SHP77 treated with DMSO at 0.1 percent for 48 hours (cell line): ENCODE data around the gene ITGA2.

Experiments used
- DNase-seq: peaks from one replicate; lab custom pipeline; 2025; lab: John Stamatoyannopoulos, UW

The ITGA2 gene

DNA sequence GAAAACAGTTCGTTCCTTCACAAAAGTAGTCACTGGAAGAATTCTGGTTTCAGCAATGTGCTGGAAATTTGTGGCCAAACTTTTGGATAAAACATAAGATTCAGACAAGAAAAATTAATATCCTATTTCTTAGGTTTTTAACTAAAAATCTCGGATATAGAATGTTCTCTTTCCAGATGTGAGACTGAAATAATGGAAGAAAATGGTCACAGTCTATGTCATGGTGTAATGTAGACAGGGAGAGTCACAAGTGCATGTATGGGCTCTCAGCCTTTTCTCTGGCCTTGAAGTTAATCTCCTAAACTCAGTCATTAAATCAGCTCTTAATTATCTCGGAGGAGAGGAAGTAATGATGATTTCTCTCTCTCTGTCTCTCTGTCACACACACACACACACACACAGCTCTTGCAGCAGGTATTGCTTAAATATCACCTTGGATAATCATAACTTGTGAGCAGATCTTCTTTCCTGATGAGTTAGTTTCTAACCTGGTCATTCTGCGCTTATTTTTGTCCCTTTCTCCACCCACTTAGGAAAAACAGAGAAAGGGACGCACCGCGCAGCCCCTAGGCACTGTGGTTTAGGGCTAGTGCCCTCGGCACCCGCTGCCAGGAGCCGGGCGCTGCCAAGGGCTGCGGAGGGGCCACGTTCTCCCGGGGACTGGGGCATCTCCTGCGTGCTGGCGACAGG lies 672 bp upstream of the ITGA2 start:
- no peak for DNase-seq

DNA sequence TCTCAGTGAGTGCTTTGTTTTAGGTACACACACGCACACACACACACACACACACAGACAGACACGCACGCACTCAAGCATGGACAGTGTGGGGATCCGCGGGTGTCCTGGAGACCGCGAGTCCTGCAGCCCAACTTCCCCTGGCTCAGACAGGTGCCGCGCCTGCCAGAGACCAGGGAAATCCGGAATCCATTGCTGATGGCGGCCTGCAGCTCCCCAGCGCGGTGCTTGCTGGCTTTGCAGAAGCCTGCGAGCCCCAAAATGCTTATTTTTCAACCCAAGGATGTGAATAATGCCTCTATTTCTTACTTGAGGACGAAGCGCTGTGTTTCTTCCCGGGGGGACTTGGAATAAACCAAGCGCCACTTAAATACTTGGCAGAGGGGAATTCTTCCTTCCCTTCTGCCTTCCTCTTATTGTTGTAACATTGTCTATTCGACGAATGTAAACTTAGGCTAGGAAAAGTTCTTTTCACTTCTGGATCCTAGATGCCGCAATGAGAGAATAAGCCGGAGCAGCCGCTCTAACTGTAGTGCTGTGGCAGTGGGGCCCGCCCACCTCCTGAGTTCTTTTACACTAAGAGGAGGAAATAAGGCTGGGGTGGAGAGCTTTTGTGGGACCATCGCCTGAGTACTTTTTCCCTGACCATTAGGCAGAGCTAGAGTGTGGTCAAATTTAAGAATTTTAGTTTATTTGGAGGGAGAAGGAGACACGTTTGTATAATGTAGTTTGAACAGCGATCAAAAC lies 802 bp downstream of the ITGA2 start:
- DNase-seq: no peak

DNA sequence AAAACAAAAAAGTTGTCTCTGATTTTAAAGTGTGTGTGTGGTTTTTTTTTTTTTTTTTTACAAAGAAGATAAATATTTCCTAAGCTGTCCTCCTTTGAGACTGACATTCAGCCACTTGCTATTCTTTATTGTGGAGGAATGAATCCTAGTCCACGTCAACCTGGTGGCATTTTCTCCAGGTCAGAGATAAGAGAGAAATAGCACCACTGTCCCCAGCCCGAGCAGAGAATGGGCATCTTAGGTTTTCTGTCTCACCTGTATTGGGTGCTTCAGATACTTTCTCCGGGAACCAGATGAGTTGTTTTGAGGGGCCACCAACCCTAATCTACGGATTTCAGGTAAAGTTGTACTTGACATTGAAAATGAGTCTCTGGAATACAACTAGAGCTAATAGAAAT lies 1.4 kb downstream of the ITGA2 start:
- no peak for DNase-seq

DNA sequence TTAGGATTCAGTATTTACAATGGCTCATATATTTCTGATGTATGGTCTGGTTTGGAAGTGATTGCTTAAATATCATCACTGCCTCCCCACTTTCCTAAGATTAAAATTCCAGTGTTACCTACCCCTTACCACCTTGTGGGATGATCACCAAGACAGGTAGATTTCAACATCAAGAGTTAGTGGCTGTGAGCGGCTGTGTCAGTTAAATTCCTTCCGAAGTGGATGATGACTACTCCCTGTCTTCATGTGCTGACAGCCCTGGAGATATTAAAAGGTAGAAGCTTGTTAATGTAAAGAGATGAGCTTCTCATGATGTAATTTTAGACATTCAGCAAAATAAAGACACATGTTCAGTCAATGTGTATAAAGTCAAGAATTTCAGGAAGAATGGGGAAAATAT lies 4.2 kb downstream of the ITGA2 start:
- DNase-seq: no peak

DNA sequence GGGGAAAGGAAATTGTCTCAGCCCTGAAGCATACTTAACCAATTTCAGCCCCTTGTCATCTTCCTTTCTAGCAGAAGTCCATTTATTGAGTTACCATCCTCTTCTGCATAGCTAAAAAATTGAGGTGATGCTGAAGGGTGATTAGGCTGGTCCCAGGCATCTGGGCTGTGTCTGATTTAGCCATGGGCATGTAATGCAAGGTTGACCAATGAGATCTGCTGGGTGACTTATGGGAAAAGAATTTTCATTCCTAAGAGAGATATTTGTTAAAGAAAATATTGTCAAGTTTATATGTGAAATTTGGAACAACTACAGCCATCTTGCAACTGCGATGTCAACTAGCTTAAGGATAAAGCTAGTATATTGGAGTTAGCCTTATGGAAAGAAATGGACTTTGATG lies 5.1 kb downstream of the ITGA2 start:
- DNase-seq: no peak

- DNase-seq: no peak
Measured at GRCh38 chr5:52995095-52995494, 5.9 kb downstream of the ITGA2 start.

DNA sequence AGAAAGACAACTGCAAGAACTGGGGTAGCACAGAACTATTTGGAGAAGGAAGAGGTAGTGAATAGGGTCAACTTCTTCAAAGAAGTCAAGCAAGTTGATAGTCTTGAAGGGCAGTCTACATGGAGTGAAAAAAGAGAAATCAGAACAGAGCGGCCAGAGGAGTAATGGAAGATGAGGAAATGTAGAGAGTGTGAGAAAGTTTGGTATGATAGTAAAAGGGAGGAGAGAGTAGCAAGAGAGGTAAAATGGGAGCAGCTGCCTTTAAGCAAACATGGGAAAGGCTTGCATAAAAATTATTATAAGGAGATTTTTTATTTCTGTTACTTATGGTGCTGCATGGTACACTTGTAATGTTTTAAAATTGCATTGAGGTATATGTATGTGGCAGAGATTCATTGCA lies 6.8 kb downstream of the ITGA2 start:
- no peak for DNase-seq

- DNase-seq: no peak
Measured at GRCh38 chr5:52996979-52997378, 7.8 kb downstream of the ITGA2 start.

DNA sequence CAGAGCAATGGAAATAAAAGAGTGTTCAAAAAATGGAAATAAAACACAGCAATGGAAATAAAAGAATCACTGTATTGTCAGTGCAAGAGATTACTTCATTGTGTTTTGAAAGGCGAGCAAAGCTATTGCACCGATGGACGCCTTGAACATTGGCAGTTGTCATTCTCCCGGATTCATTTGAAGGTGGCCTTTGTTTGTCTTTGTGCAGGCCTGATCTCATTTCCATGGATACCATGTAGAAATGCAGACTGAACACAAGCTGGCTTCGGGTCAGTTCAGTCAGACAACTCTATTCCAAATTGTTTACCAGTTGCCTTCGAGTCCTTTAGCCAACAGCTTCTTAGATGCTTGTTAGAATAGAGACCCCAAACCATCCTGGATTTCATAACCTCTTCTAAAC lies 8.3 kb downstream of the ITGA2 start:
- DNase-seq: no peak

DNA sequence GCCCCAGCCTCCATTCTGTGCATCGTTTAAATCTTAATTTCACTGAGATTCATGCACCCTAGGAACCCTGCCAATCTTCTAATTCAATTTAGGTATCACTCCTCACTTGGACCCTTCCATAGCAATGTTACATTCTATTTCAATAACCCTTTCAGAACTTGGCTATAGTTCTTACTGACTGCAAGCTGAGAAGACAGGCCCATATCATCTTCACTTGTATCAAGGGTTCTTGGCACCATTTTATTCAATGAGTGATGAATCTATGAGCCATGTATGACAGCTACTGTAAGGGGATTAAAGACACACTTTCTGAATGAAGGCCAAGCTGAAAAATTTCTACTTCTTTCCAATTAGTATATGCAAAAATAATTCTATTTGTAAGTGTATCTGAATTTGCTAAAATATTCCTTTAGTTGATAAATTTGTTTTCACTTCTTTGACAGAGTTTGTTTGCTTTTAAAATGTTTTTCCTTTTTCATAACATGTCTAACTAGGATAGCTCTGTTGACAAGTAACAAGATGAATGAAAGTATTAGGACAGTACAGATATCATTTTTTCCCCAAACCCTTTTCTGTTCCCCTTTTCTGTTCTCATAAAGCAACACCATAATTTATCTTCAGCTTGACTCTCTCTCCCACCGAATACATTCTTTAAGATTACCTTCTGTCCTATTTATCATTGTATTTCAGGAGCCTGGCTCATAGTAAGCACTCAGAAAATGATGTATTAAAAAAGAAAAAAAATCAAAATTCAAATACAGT lies 9.6 kb downstream of the ITGA2 start:
- DNase-seq: no peak

DNA sequence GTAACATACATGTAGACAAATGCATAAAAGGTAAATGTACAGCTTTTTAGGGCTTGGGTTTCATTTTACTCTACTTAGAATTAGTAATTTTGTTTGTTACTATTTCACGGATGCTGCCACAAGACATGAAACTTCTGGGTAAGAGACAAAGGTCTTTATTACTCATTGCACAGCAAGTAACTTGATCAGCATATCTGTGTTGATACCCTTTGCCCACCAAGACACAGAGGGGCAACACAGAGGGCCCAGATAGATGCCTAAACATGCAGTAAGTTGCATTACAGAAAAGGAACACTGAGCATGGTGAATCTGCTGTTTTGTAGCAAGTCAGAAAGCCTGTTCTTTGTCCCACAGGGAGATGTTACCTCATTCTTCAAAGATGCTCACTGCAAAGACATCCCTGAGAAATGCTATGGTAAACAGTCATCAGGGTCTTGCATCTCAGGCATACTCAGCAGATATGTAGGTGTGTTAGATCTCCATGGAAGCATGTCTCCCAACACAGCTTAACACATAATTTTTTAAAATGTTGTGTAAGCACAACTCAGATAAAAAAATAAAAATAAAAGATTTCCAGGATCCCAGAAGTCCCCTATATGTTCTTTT lies 10.3 kb downstream of the ITGA2 start:
- DNase-seq: no peak

GRCh38 chr5:53001541-53001940 lies 12.4 kb downstream of the ITGA2 start:
- DNase-seq: no peak

DNA sequence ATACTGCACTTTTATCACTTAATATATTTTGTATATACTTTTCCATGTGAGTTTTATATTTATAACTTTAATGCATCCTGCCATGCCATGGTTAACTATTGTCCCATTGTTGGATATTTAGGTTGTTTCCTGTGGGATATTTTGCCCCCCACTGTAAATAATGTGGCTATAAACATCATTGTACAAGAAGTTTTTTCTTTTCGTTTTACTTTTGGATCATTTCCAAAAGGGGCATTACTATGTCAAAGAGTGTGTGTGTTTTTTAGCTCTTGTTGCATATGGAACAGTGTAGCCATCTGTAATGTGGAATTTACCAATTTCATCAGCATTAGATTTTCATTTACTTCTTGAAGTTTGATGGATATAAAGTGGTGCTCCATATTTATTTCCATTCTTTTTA lies 13.3 kb downstream of the ITGA2 start:
- no peak for DNase-seq

- DNase-seq: no peak
Measured at GRCh38 chr5:53003144-53003543, 14.0 kb downstream of the ITGA2 start.

- DNase-seq: no peak
Measured at GRCh38 chr5:53006911-53007890, 18.0 kb downstream of the ITGA2 start.

- no peak for DNase-seq
Measured at GRCh38 chr5:53008751-53009150, 19.6 kb downstream of the ITGA2 start.

DNA sequence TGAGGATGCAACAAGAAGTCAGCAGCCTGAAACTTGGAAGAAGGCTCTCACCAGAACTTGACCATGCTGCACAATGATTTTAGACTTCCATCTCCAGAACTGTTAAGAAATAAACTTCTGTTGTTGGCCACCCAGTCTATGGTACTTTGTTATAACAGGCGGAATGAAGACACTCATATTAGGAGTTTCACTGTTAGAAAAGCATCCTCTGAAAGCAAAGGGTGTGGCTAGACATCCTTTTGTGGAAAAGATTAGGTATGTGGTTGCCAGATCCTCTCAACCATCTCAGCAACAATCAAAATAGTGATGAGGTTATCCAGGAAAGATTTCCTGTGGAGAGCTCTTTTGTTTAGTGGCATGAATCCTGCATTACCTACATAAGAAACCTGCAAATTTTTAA lies 20.7 kb downstream of the ITGA2 start:
- DNase-seq: no peak

DNA sequence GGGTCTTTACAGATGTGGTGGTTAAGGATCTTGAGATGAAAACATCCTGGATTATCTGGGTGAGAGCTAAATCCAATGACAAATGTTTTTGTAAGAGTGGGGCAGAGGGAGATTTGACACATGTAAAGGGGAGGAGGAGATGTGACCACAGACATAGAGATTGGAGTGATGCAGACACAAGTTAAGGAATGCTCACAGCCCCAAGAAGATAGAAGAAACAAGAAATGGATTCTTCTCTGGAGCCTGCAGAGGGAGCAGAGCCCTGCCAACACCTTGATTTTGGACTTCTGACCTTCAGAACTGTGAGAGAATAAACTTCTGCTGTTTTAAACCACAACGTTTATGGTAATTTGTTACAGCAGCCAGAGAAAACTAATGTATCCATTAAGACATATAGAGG lies 21.7 kb downstream of the ITGA2 start:
- DNase-seq: no peak

- DNase-seq: no peak
Measured at GRCh38 chr5:53011233-53011632, 22.1 kb downstream of the ITGA2 start.

DNA sequence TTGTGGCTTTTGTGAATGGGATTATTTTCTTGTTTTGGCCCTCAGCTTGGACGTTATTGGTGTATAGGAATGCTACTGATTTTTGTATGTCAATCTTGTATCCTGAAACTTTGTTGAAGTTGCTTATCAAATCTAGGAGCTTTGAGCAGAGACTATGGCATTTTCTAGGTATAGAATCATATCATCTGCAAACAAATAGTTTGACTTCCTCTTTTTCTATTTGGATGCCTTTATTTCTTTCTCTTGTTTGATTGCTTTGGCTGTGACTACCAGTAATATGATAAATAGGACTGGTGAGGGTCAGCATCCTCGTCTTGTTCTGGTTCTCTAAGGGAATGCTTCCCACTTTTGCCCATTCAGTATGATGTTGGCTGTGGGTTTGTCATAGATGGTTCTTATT lies 24.7 kb downstream of the ITGA2 start:
- no peak for DNase-seq

DNA sequence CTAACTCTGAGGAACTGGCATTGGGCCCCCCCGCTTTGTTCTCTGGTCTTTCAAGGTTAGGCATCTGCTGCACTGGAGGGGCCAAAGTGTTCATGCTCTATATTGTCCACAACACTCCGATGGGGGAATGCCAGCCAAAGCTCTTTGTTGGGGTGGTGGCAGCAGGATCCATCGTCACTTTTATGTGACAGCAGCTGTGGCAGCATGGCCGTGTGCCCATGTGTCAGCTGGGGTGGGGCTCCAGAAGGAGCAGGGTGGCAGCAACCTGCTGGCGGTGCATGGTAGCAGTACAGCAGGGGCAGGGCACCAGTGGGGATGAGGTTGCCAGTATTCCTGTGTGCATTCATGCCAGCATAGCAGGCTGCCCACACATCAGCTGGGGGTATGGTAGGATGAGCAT lies 28.2 kb downstream of the ITGA2 start:
- DNase-seq: no peak
